ENCODE data around the gene SCAI.
"Not testable (repeated sequence)": the region's sequence is repeated elsewhere in the genome, so short reads cannot be mapped to it uniquely, and the experiment has no call there.

SCAI gene

DNA sequence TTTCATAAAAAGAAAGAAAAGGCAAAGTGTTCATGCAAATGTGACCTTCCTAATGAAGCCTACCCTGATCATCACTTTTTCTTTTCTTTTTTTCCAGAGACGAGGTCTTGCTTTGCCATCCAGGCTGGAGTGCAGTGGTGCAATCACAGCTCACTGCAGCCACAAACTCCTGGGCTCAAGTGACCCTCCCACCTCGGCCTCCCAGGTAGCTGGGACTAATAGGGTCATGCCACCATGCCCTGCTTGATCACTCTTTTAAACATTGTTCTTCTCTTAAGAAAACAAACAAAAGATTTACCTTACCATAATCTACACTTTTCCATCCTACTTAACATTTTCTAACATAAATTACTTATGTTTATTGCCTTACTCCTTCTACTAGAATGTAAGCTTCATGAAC is 193.9 kb downstream of the SCAI start:
- DNase-seq (ENCODE audit: low read depth in 1 of 2, low spot score in 1 of 2), result no peak

DNA sequence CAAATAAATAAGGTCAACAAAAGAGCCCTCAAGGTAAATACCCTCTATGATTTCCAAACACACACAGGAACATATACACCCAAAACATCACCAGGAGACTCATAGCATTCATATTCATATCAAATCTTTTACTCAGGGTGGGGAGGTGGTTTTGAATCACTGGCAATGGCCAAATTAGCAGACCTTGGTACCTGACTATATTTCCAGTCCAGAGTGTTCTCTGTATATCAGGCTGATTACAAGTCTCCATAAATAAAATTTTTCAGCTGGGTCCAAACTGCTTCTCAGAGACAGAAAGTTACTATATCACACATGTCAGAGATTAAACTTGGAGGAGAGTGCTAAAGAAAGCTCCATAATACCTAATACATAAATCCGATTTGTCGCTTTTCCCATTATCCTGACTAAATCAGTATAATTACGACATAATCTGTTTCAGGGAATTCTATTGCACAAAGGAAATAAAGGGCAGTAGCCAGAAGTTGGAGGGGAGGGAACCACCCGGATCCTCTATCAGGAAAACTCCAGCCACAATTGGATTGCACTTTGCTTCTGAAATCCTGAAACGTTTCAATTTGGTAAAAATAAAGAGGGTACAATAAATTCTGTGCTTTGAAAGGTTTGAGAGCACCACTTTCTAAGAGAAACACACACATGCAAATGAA is 195.5 kb downstream of the SCAI start:
- no peak for DNase-seq (ENCODE audit: low read depth in 1 of 2, low spot score in 1 of 2)

DNA sequence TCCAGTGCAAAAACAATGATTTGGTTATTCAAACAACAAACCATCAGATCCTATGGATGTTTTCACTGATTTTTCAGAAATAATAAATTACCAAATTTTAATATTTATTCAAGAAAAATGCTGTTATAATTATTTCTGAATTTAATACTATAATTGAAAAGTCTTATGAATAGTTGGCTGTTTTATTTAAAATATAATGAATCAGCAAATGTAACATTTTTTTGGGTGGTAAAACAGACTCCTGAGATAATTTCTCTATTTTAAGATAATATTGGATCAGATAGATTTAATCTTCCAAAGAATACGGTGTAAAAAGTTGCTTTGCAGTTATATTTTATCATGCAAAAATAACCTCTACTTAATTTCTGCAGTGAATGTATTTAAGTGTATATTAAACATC is 197.2 kb downstream of the SCAI start:
- DNase-seq (ENCODE audit: low read depth in 1 of 2, low spot score in 1 of 2), result no peak

GRCh38 chr9:124941679-124942561 is 201.4 kb downstream of the SCAI start:
- peak; percentile 30 to 43 for DNase-seq (ENCODE audit: low read depth in 1 of 2, low spot score in 1 of 2)

DNA sequence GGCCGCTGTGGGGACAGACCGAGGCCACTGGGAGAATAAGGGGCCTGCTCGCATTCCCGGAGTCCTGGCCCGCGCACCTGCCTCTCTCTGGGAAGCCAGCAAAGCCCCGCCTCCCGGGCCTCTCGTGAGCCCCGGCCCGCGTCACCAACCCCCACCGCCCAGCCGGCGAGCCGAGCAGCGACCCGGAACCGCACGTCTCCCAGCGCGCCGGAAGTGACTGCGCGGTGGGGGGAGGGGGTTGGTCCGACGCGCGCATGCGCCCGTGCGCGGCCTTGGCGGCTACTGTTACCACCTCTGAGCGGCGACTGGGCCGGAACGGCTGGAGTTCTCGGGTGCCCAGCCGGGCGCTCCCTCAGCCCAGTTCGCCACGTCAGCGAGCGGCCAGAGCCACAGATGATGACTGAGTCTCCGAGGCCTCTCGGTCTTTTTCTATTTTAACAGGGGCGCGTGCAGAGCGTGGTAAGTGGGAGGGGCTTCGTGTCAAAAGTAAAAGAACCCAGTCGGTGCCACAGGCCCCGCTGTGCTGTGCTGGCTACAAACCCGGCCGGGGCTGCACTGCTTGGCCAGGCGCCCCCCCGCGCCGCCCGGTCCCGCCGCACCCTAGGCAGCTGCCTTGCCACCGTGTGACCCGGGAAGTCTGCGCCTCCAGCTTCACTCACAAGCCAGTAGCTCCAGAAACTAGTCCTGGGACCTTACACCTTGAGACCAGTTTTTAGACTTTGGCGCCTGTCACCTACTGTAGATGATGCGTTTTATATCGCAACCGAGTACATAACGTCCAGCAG is 202.2 kb downstream of the SCAI start, which contains the start of gene GOLGA1:
TSS of gene GOLGA1 (minus strand) at position 190 of the 785 bp plus-strand sequence. CDS start 2,372 bp downstream, outside the sequence.
- DNase-seq (ENCODE audit: low read depth in 1 of 2, low spot score in 1 of 2), result peak; percentile 89 to 90

DNA sequence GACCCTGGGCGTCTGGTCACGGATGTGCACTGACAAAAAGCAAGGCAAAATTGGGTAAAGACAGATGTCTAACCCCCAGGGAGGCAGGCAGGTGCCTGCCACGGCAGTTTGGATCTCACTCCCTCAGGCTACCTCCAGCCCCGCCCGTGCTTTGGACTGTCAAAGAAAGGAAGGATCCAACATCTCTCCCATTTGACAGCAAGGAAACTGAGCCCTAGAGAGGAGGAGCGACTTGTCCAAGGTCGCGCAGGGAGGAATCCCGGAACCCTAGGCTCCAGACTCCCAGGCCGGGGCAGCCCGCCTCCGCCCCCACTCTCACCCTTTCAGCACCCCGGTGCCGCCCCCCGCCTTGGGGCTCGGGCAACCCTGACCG is 202.8 kb downstream of the SCAI start:
- no peak for DNase-seq (ENCODE audit: low read depth in 1 of 2, low spot score in 1 of 2)

- DNase-seq (ENCODE audit: low read depth in 1 of 2, low spot score in 1 of 2), result no peak
Measured at GRCh38 chr9:124939944-124940343, 203.4 kb downstream of the SCAI start.

DNA sequence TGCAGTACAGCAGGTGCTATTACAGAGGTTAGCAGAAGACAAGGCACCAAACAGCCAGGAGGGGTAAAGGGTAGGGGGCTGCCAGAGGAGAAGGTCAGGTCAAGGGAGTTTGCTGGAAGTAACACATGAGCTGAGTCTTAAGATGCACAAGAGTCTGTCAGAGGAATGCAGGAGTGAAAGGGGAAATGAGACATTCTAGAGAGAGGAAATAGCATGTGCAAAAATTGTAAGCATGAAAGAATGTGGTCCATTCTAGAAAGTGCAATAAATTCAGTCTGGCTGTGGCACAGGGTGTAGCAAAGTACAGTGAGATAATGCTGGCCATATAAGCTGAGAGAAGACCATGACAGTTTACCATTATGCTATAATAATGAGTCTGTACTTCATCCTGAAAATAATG is 209.0 kb downstream of the SCAI start:
- no peak for DNase-seq (ENCODE audit: low read depth in 1 of 2, low spot score in 1 of 2)

DNA sequence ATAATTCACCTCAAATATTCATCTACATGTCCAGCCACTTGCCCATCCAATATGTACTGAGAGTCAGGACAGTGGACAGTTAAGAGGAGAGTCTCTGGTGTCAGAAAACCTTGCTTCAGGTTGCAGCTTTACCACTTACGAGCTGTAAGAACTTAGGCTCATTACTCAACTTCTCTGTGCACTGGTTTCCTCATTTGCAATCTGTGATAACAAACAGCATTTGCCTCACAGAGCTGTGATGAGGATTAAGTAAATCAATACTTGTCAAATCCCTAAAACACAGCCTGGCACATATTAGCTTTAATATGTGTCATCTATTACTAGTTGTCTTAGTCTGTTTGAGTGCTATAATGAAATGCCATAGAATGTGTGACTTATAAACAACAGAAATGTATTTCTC is 211.0 kb downstream of the SCAI start:
- no peak for DNase-seq (ENCODE audit: low read depth in 1 of 2, low spot score in 1 of 2)

- DNase-seq (ENCODE audit: low read depth in 1 of 2, low spot score in 1 of 2), result no peak
Measured at GRCh38 chr9:124929464-124929863, 213.9 kb downstream of the SCAI start.

DNA sequence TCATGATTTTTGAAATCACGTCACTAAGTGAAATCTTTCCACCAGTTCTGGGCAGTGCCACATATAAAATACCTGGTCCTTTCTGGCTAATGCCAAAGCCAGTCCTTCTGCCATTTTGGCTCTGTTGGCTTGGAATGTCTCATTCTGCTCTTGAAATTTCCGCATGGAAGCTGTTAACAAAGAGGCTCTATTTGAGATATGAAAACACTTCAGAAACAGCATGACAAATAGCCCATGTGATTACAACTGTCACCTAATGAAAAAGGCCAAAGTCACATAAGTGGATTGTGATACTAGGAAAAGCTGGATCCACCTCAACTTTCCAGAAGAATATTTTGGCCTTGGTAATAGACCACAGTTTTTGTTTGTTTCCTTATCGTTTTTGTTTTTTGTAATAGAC is 215.2 kb downstream of the SCAI start:
- no peak for DNase-seq (ENCODE audit: low read depth in 1 of 2, low spot score in 1 of 2)

DNA sequence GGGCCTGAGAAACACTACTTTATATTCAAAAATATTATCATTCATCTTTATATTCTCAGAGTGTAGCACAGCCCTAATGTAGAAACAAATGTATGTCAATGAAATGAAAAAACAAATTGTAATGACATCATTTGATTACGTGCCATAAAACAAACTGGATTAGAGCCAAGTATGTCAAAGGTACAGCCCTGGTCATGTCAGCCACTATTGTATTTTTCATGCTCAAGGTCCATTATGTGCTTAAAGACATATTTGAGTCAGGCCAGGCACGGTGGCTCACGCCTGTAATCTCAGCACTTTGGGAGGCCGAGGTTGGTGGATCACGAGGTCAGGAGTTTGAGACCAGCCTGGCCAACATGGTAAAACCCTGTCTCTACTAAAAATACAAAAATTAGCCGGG is 222.9 kb downstream of the SCAI start:
- DNase-seq (ENCODE audit: low read depth in 1 of 2, low spot score in 1 of 2), result not testable (repeated sequence)

DNA sequence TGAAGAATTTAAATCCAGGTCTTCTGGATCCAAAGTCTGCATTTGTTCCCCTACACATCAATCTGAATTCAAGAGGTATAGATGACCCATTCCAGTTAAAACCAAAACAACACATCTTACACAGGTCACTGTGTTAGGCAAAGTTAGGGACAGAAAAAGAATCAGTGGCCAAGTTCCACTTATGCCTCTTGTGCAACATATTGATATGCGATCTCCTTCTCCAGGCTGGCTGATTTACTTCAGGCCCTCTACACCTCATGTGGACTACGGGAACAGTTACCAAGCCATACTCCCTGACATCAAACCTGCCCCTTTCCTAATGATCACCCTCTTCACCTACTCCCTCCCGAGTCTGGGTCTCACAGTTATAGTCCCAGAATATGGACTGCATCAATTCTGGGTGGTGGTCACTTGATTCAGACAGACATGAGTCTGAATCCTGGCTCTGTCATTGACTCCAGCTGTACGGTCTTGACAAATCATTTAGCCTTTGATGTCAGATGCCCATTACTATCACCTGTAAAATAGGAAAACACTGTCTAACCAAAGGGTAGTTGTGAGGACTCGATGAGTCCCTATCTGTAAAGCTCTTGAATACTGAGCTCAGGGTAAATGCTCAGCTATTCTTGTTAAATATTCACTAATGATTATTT is 228.4 kb downstream of the SCAI start:
- no peak for DNase-seq (ENCODE audit: low read depth in 1 of 2, low spot score in 1 of 2)

DNA sequence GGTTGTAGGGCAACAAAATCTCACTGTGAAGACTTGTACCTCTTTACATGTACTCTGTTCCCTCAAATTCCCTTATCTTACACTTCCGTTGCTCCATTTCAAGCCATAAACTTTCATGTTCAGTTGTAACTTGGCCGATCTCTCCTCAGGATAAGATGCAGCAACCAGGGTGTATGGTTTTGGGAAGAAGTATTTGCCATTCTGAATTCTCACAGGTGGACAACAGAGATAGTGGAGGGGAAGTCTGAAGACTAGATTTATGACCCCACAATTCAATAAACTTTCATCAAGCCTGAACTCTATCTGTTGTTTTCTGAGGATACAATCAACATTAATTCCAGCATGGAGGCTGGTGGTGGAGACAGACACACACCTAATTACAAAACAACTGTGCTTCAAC is 229.9 kb downstream of the SCAI start:
- DNase-seq (ENCODE audit: low read depth in 1 of 2, low spot score in 1 of 2), result no peak

DNA sequence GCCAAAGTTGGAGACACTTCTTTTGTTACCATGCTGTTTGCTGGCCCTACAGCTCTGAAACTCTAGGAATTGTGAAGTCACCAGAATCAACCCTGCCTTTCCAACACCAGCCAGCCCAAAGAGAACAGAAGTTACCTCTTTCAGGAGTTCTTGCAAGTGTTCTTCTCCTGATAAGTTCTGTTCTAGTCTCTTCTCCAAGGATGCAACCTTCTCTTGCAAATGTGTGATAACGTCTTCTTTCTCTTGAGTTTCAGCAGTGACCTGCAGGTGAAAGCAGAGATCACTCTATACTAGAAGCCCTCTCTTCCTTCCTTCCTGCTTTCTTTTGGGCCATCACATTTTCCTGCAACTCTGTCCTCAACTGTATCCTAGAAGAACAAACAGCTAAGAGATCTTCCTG is 231.6 kb downstream of the SCAI start:
- no peak for DNase-seq (ENCODE audit: low read depth in 1 of 2, low spot score in 1 of 2)

GRCh38 chr9:124908098-124908497 is 235.2 kb downstream of the SCAI start:
- no peak for DNase-seq (ENCODE audit: low read depth in 1 of 2, low spot score in 1 of 2)

DNA sequence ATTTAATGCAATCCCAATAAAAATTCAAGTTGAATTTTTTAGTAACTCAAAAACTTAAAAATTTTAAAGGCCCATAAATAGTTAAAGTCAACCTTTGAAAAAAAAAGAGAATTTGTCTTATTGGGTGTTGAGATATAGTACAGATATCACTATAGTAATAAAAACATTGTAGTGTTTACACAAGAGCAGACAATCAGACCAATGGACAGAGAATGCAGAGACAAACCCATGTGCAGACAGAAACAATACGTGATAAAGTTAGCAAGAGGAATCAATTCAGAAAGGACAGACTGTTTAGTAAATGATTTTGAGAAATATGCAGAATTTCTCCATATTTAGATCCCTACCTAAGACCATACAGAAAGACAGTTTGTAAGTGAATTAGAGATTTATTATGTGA is 236.4 kb downstream of the SCAI start:
- no peak for DNase-seq (ENCODE audit: low read depth in 1 of 2, low spot score in 1 of 2)

DNA sequence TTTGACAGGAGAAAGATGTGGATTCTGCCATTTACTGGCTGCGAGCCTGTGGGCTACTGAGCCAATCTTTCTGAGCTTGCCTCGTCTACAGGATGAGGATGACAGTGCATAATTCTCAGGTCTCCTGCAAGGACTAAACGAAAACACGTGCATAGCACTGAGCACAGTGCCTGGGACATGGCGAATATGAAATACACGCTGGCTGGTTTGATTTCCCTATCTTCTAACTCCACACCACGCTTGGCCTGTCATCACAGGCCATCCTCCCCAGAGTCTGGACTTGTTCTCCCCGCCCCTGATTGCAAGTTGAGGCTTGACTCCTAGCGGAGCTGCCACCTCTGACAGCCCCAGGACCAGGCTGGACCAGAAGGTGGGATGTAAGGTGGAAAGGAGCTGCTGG is 243.5 kb downstream of the SCAI start:
- DNase-seq (ENCODE audit: low read depth in 1 of 2, low spot score in 1 of 2), result no peak

GRCh38 chr9:124897570-124898460 is 245.5 kb downstream of the SCAI start:
- DNase-seq (ENCODE audit: low read depth in 1 of 2, low spot score in 1 of 2), result no peak

GRCh38 chr9:124894741-124895170 is 248.6 kb downstream of the SCAI start:
- no peak for DNase-seq (ENCODE audit: low read depth in 1 of 2, low spot score in 1 of 2)

Measured in stimulated activated CD4-positive, alpha-beta T cell treated with anti-CD3 and anti-CD28 coated beads, Interleukin-15, amount 100 ng/mL, for 1 hour (primary cell).